K562 (cell line): ENCODE results near the gene C1orf21.

ENCODE experiments used
- BHLHE40 ChIP-seq: IDR thresholded peaks from 2 replicates; pipeline ENCODE4 v1.6.1; 2011; ENCODE audit warnings: low read length, improper control_type of control experiment
- CBX5 ChIP-seq: IDR thresholded peaks from 2 replicates; pipeline ENCODE4 v1.6.1; 2014; ENCODE audit warnings: low read depth, borderline replicate concordance
- CTCF ChIP-seq, 3 experiments: IDR thresholded peaks in 2 of 3; conservative IDR thresholded peaks in 1 of 3; 2 replicates each; pipeline ENCODE4 v1.5.1; 2011 to 2012; ENCODE audit warnings: low read length in 3 of 3, mild to moderate bottlenecking in 3 of 3, control low read depth in 2 of 3, improper control_type of control experiment in 1 of 3, inconsistent platforms in 1 of 3, low read depth in 1 of 3, mixed read lengths in 1 of 3, moderate library complexity in 1 of 3; ENCODE audit not compliant: insufficient read depth in 2 of 3
- E4F1 ChIP-seq: fragments of 250-450 bp; sonication (Bioruptor Pico); IDR thresholded peaks from 2 replicates; pipeline ENCODE4 v1.5.0; 2021; ENCODE audit warnings: mild to moderate bottlenecking, borderline replicate concordance
- ELF1 ChIP-seq: fragments of 200-800 bp; sonication (Bioruptor generic); IDR thresholded peaks from 2 replicates; pipeline ENCODE4 v1.6.1; 2016; ENCODE audit warnings: missing genetic modification characterization, missing compliant biosample characterization
- EP300 ChIP-seq: IDR thresholded peaks from 2 replicates; pipeline ENCODE4 v1.6.1; 2012; ENCODE audit warnings: low read length, improper control_type of control experiment
- KAT7 ChIP-seq: sonication (generic); formaldehyde crosslinking; IDR thresholded peaks from 2 replicates; pipeline ENCODE4 v1.8.0; 2022; ENCODE audit warnings: missing genetic modification reagents, mild to moderate bottlenecking, borderline replicate concordance
- MYC ChIP-seq, 2 experiments: fragments of 250-450 bp in 1 of 2; sonication (Bioruptor Pico) in 1 of 2; IDR thresholded peaks; 2 replicates each; pipeline versions ENCODE4 v1.5.1 to v1.6.1; 2012 to 2021; ENCODE audit warnings: low read depth in 2 of 2, borderline replicate concordance in 1 of 2, improper control_type of control experiment in 1 of 2, low read length in 1 of 2, mild to moderate bottlenecking in 1 of 2, moderate library complexity in 1 of 2
- NR3C1 ChIP-seq: sonication (generic); formaldehyde crosslinking; IDR thresholded peaks from 2 replicates; pipeline ENCODE4 v1.8.1; 2022; ENCODE audit warnings: missing genetic modification reagents
- POLR2A ChIP-seq: fragments of 450-650 bp; conservative IDR thresholded peaks from 2 replicates; pipeline ENCODE4 v1.6.1; 2016
- RB1 ChIP-seq: fragments of 450-650 bp; IDR thresholded peaks from 2 replicates; pipeline ENCODE4 v1.6.1; 2017; ENCODE audit warnings: low read depth, mild to moderate bottlenecking
- ZBED1 ChIP-seq: IDR thresholded peaks from 2 replicates; pipeline ENCODE4 v1.6.1; 2014

- no peak for TF ChIP-seq CTCF (IDR thresholded peaks at IDR 0.05 in 2 of 3, conservative IDR thresholded peaks at IDR 0.05 in 1 of 3; ENCODE audit: insufficient read depth in 2 of 3, low read depth in 1 of 3, low read length in 3 of 3)
- no peak for TF ChIP-seq EP300
- TF ChIP-seq MYC (IDR thresholded peaks at IDR 0.05; ENCODE audit: low read depth, low read length), result no peak
- no peak for TF ChIP-seq MYC (CRISPR knock-in tag; IDR thresholded peaks at IDR 0.05; ENCODE audit: borderline replicate concordance, low read depth)
- no peak for TF ChIP-seq NR3C1 (CRISPR knock-in tag)
- no peak for TF ChIP-seq ZBED1
- no peak for TF ChIP-seq E4F1
- no peak for TF ChIP-seq RB1
- TF ChIP-seq CBX5, result no peak
- TF ChIP-seq BHLHE40, result no peak
- no peak for TF ChIP-seq POLR2A
- TF ChIP-seq ELF1 (tag), result no peak
- no peak for TF ChIP-seq KAT7 (CRISPR knock-in tag)
Observed at GRCh38 chr1:184647471-184647870, 260.6 kb downstream of the C1orf21 start.
